NB4 (cell line): Measurements from ENCODE around the gene SERTM2.

Experiments used
- MYC ChIP-seq: IDR thresholded peaks from 2 replicates; pipeline ENCODE4 v1.6.1; 2011; ENCODE audit warnings: low read depth, low read length
- POLR2A ChIP-seq: IDR thresholded peaks from 2 replicates; pipeline ENCODE4 v1.6.1; 2011; ENCODE audit warnings: mild to moderate bottlenecking; ENCODE audit not compliant: insufficient read length; ENCODE audit errors: extremely low read depth
- TF ChIP-seq, protein P1 (sequence below): IDR thresholded peaks from one replicate; pipeline ENCODE4 v1.5.1; 2012; ENCODE audit warnings: low read depth, low read length

DNA sequence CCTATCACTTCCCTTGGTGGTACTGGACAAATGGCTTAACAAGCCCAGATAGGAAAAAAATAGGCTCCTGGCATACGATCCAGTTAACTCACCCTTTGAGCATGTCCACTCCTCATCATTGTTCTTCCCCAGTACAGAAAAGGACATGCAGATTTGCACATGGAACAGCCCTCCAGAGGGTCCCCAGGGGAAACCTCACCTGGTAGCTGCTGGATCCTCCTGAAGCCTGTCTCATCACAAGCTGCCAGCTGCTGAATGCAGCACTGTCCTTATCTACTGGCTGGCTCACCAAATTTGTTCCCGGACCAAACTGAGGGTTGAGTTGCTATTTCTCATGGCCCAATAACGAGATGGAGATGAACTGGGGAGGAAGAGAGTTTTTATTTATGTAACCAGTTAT is 49.4 kb downstream of the SERTM2 start:
- TF ChIP-seq, protein P1, sequence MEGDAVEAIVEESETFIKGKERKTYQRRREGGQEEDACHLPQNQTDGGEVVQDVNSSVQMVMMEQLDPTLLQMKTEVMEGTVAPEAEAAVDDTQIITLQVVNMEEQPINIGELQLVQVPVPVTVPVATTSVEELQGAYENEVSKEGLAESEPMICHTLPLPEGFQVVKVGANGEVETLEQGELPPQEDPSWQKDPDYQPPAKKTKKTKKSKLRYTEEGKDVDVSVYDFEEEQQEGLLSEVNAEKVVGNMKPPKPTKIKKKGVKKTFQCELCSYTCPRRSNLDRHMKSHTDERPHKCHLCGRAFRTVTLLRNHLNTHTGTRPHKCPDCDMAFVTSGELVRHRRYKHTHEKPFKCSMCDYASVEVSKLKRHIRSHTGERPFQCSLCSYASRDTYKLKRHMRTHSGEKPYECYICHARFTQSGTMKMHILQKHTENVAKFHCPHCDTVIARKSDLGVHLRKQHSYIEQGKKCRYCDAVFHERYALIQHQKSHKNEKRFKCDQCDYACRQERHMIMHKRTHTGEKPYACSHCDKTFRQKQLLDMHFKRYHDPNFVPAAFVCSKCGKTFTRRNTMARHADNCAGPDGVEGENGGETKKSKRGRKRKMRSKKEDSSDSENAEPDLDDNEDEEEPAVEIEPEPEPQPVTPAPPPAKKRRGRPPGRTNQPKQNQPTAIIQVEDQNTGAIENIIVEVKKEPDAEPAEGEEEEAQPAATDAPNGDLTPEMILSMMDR: no peak
- TF ChIP-seq POLR2A: no peak
- no peak for TF ChIP-seq MYC
